HL-60/S4 treated with phorbol 12-myristate 13-acetate at 8.2 ng/mL for 4 days and 3 days (cell line): ENCODE data around the gene C3.

ENCODE experiments used
- in situ Hi-C: fragments of 300-500 bp; cut with MboI; formaldehyde crosslinking; loops from 2 replicates; pipeline ENCODE4 v1.15.0; 2022; ENCODE audit warnings: low sequenced_read_pairs

The C3 gene

GRCh38 chr19:6732803-6733337 lies 12.4 kb upstream of the C3 start:
- in situ Hi-C loops: loop anchor here (10.0 kb wide), 1 partner anchor 132 kb away; no protein-coding TSS in a partner anchor

GRCh38 chr19:6731822-6732221 lies 11.4 kb upstream of the C3 start:
- in situ Hi-C loops: loop anchor here (10.0 kb wide), 1 partner anchor 133 kb away; no protein-coding TSS in a partner anchor

- in situ Hi-C loops: loop anchor here (10.0 kb wide), 1 partner anchor 134 kb away; no protein-coding TSS in a partner anchor
Observed at GRCh38 chr19:6730941-6731670, 10.7 kb upstream of the C3 start.

GRCh38 chr19:6730153-6730804 lies 9.8 kb upstream of the C3 start:
- in situ Hi-C loops: loop anchor here (10.0 kb wide), 1 partner anchor 135 kb away; no protein-coding TSS in a partner anchor

- in situ Hi-C loops: loop anchor here (10.0 kb wide), 1 partner anchor 135 kb away; no protein-coding TSS in a partner anchor
Observed at GRCh38 chr19:6729573-6730152, 9.2 kb upstream of the C3 start.

- in situ Hi-C loops: no loop called here
Observed at GRCh38 chr19:6728346-6728745, 7.9 kb upstream of the C3 start.

GRCh38 chr19:6725513-6726231 lies 5.2 kb upstream of the C3 start:
- in situ Hi-C loops: no loop called here

- in situ Hi-C loops: no loop called here
Observed at GRCh38 chr19:6724631-6725492, 4.4 kb upstream of the C3 start.

GRCh38 chr19:6723738-6724137 lies 3.3 kb upstream of the C3 start:
- in situ Hi-C loops: no loop called here

- in situ Hi-C loops: no loop called here
Observed at GRCh38 chr19:6723108-6723618, 2.7 kb upstream of the C3 start.

- in situ Hi-C loops: no loop called here
Observed at GRCh38 chr19:6721773-6722172, 1.3 kb upstream of the C3 start.

GRCh38 chr19:6721138-6721474 lies 656 bp upstream of the C3 start:
- in situ Hi-C loops: no loop called here

GRCh38 chr19:6719992-6720368 lies 470 bp downstream of the C3 start:
- in situ Hi-C loops: no loop called here

- in situ Hi-C loops: no loop called here
Observed at GRCh38 chr19:6719540-6719861, 949 bp downstream of the C3 start.

- in situ Hi-C loops: no loop called here
Observed at GRCh38 chr19:6718741-6719539, 1.5 kb downstream of the C3 start.

GRCh38 chr19:6718111-6718740 lies 2.2 kb downstream of the C3 start:
- in situ Hi-C loops: no loop called here

- in situ Hi-C loops: no loop called here
Observed at GRCh38 chr19:6717441-6717971, 2.9 kb downstream of the C3 start.

- in situ Hi-C loops: no loop called here
Observed at GRCh38 chr19:6717036-6717435, 3.4 kb downstream of the C3 start.

GRCh38 chr19:6716610-6716970 lies 3.9 kb downstream of the C3 start:
- in situ Hi-C loops: no loop called here
